Trophoblast cell (in vitro differentiated cells and primary cell): Measurements from ENCODE around the gene PMEPA1.

ENCODE experiments used
- DNase-seq, 2 donors: peaks; one replicate each; pipeline ENCODE4 v3.0.0-alpha.2; 2016
- H2AFZ ChIP-seq: 2 replicates; pipeline ENCODE4 v1.6.1; 2013; ENCODE audit warnings: low read length, moderate library complexity, mild to moderate bottlenecking; ENCODE audit not compliant: insufficient read depth, poor library complexity
- H2AK5ac ChIP-seq: 2 replicates; pipeline ENCODE4 v1.6.1; 2013; ENCODE audit warnings: mild to moderate bottlenecking, low read length
- H2BK120ac ChIP-seq: 2 replicates; pipeline ENCODE4 v1.6.1; 2013; ENCODE audit warnings: low read length, mild to moderate bottlenecking, moderate library complexity; ENCODE audit not compliant: insufficient read depth, poor library complexity
- H2BK12ac ChIP-seq: 2 replicates; pipeline ENCODE4 v1.6.1; 2013; ENCODE audit warnings: mild to moderate bottlenecking, low read length, moderate library complexity
- H2BK5ac ChIP-seq: 2 replicates; pipeline ENCODE4 v1.6.1; 2013; ENCODE audit warnings: low read length, low read depth, moderate library complexity, mild to moderate bottlenecking; ENCODE audit not compliant: poor library complexity
- H3K14ac ChIP-seq: 2 replicates; pipeline ENCODE4 v1.6.1; 2013; ENCODE audit warnings: mild to moderate bottlenecking, low read length
- H3K18ac ChIP-seq: 2 replicates; pipeline ENCODE4 v1.6.1; 2013; ENCODE audit warnings: mild to moderate bottlenecking, low read length
- H3K23ac ChIP-seq: 2 replicates; pipeline ENCODE4 v1.6.1; 2013; ENCODE audit warnings: low read length
- H3K27ac ChIP-seq: 2 replicates; pipeline ENCODE4 v1.5.1; 2013; ENCODE audit warnings: low read depth, mild to moderate bottlenecking, inconsistent platforms, low read length, moderate library complexity
- H3K27me3 ChIP-seq: 2 replicates; pipeline ENCODE4 v1.6.1; 2013; ENCODE audit warnings: inconsistent platforms, mild to moderate bottlenecking, low read length, moderate library complexity; ENCODE audit not compliant: insufficient read depth
- H3K36me3 ChIP-seq, 2 experiments: 1 replicate in 1 of 2; 2 replicates in 1 of 2; pipeline ENCODE4 v1.6.1; 2013; ENCODE audit warnings: low read length in 2 of 2, mild to moderate bottlenecking in 2 of 2, moderate library complexity in 1 of 2; ENCODE audit not compliant: insufficient read depth in 2 of 2, control insufficient read depth in 1 of 2
- H3K4ac ChIP-seq: 2 replicates; pipeline ENCODE4 v1.6.1; 2013; ENCODE audit warnings: low read depth, mild to moderate bottlenecking, low read length, moderate library complexity
- H3K4me1 ChIP-seq, 2 experiments: 1 replicate in 1 of 2; 2 replicates in 1 of 2; pipeline ENCODE4 v1.6.1; 2013; ENCODE audit warnings: low read length in 2 of 2, mild to moderate bottlenecking in 2 of 2, moderate library complexity in 1 of 2; ENCODE audit not compliant: insufficient read depth in 2 of 2, control insufficient read depth in 1 of 2
- H3K4me2 ChIP-seq: 2 replicates; pipeline ENCODE4 v1.6.1; 2013; ENCODE audit warnings: inconsistent platforms, mild to moderate bottlenecking, low read length, moderate library complexity
- H3K4me3 ChIP-seq: 2 replicates; pipeline ENCODE4 v1.5.1; 2013; ENCODE audit warnings: mild to moderate bottlenecking, low read depth, low read length, inconsistent platforms
- H3K79me1 ChIP-seq: one replicate; pipeline ENCODE4 v1.6.1; 2013; ENCODE audit warnings: low read length
- H3K79me2 ChIP-seq: 2 replicates; pipeline ENCODE4 v1.6.1; 2013; ENCODE audit warnings: low read length, mild to moderate bottlenecking; ENCODE audit not compliant: control insufficient read depth, insufficient read depth, poor library complexity
- H3K9ac ChIP-seq: 2 replicates; pipeline ENCODE4 v1.6.1; 2013; ENCODE audit warnings: mild to moderate bottlenecking, low read length
- H3K9me3 ChIP-seq: 2 replicates; pipeline ENCODE4 v1.6.1; 2013; ENCODE audit warnings: low read depth, mild to moderate bottlenecking, control low read depth, inconsistent platforms, low read length; ENCODE audit not compliant: insufficient read depth
- H4K12ac ChIP-seq: 2 replicates; pipeline ENCODE4 v1.6.1; 2013; ENCODE audit warnings: low read depth, mild to moderate bottlenecking, low read length, moderate library complexity
- H4K8ac ChIP-seq: 2 replicates; pipeline ENCODE4 v1.6.1; 2013; ENCODE audit warnings: low read depth, mild to moderate bottlenecking, low read length, moderate library complexity
- H4K91ac ChIP-seq: one replicate; pipeline ENCODE4 v1.6.1; 2013; ENCODE audit warnings: low read depth, mild to moderate bottlenecking, low read length, moderate library complexity
- WGBS: extraction: QIAGEN DNeasy Blood & Tissue Kit; methylation state at CpG from one replicate; pipeline ENCODE4 v1.1.7; 2013; ENCODE audit warnings: missing lambda C conversion rate; ENCODE audit not compliant: insufficient read length, insufficient coverage; ENCODE audit errors: extremely low coverage; 5-methylcytosine and 5-hydroxymethylcytosine counted together

The PMEPA1 gene

DNA sequence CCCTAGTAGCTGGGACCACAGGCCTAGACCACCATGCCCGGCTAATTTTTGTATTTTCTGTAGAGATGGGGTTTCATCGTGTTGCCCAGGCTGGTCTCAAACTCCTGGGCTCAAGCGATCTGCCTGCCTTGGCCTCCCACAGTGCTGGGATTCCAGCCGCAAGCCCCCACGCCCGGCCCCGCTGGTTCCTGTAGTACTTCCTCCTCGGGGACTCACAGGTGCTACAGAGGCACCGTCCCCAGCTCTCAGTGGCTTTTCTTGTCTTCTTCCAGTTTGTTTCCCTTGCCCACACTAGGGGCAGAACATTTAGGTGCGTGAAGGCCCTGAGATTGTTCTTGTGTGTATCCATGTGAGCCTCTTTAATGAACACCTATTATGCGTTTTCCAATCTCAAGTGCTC, 88.8 kb downstream of the PMEPA1 start:
- H3K27me3 ChIP-seq = no peaks in the 10 kb centered on the region
- no peaks in the 10 kb centered on the region for H3K36me3 ChIP-seq
- H3K9me3 ChIP-seq = peaks cover 3% of the 10 kb centered on the region
- DNase-seq = no peak
- H3K18ac ChIP-seq = no peak overlapping the region
- H2BK5ac ChIP-seq = no peak overlapping the region
- no peak overlapping the region for H3K4me3 ChIP-seq
- H2AFZ ChIP-seq = no peak overlapping the region
- H3K4me2 ChIP-seq = no peak overlapping the region
- H2BK12ac ChIP-seq = no peak overlapping the region
- no peak overlapping the region for H3K9ac ChIP-seq
- no peaks in the 10 kb centered on the region for H3K79me1 ChIP-seq
- H2BK120ac ChIP-seq = no peak overlapping the region
- H4K91ac ChIP-seq = no peak overlapping the region
- H3K14ac ChIP-seq = no peak overlapping the region
- H3K23ac ChIP-seq = no peak overlapping the region
- H3K27ac ChIP-seq = no peak overlapping the region
- H4K12ac ChIP-seq = no peak overlapping the region
- H2AK5ac ChIP-seq = no peak overlapping the region
- H3K4me1 ChIP-seq = peaks cover 5 to 8% of the 10 kb centered on the region in 2 experiments
- no CpG with 5 or more reads among the region's 11 CpGs for WGBS
- H3K4ac ChIP-seq = no peak overlapping the region
- no peaks in the 10 kb centered on the region for H3K79me2 ChIP-seq
- H4K8ac ChIP-seq = no peak overlapping the region

- H4K8ac ChIP-seq = no peak within 1 kb of the TSS
- H2BK5ac ChIP-seq = no peak within 1 kb of the TSS
- no peak within 1 kb of the TSS for H2BK12ac ChIP-seq
- no peak within 1 kb of the TSS for H4K12ac ChIP-seq
- no peaks in the 10 kb centered on the region for H3K79me2 ChIP-seq
- H3K18ac ChIP-seq = no peak within 1 kb of the TSS
- H3K4me1 ChIP-seq = peaks cover 5 to 8% of the 10 kb centered on the region in 2 experiments
- H3K14ac ChIP-seq = no peak within 1 kb of the TSS
- H3K27me3 ChIP-seq = no peaks in the 10 kb centered on the region
- no peak within 1 kb of the TSS for H3K4me3 ChIP-seq
- H2AK5ac ChIP-seq = no peak within 1 kb of the TSS
- H2AFZ ChIP-seq = no peak within 1 kb of the TSS
- no peak within 1 kb of the TSS for H3K9ac ChIP-seq
- no peak within 1 kb of the TSS for H3K4me2 ChIP-seq
- no peaks in the 10 kb centered on the region for H3K79me1 ChIP-seq
- WGBS = no CpG with 5 or more reads among the region's 18 CpGs
- no peak within 1 kb of the TSS for H2BK120ac ChIP-seq
- H3K27ac ChIP-seq = no peak within 1 kb of the TSS
- H3K36me3 ChIP-seq = no peaks in the 10 kb centered on the region
- no peaks in the 10 kb centered on the region for H3K9me3 ChIP-seq
- H3K23ac ChIP-seq = no peak within 1 kb of the TSS
- no peak for DNase-seq
- no peak within 1 kb of the TSS for H4K91ac ChIP-seq
- H3K4ac ChIP-seq = no peak within 1 kb of the TSS
These were observed 89.4 kb downstream of the PMEPA1 start, which contains the start of gene ZBP1 for GRCh38 chr20:57620274-57620990. ZBP1 (minus strand) TSS chr20:57620426; CDS start chr20:57620295, 131 bp downstream.

DNA sequence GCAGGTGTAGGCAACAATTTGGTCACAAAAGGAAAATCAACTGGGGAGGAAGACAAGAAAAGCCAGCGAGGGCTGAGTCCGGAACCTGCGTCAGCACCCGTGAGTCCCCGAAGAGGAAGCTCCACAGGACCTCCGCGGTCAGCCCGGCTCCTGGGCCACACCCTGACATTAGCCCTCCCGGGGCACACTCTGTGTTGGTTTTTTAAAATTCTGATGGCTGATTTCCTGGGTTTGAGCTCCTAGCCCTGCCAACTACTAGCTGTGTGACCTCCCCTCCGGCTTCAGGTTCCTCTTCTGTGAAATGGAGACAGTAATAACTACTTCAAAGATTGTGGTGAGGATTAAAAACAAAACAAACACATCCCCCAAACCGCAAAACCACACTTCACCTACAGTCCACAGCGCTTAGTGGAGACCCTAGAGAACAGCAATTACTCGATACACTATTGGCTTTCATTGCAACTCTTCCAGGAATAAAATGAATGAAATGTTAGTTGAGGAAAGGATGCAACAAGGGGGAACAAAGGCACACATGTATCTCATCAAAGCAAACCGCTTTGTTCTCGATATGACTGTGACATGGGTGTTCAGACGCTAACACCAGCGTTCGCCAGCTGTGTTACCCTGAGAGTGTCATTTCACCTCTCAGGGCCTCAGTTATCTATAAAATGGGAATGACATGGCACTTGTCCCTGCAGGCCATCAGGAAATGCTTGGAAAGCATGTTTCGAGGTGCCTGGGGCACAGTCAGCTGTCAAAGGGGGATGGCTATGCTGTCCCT, 90.6 kb downstream of the PMEPA1 start:
- H2BK12ac ChIP-seq = no peak overlapping the region
- WGBS = no CpG with 5 or more reads among the region's 19 CpGs
- H2BK120ac ChIP-seq = no peak overlapping the region
- no peak overlapping the region for H2AFZ ChIP-seq
- peaks cover 2 to 8% of the 10 kb centered on the region in 2 experiments for H3K4me1 ChIP-seq
- no peak overlapping the region for H2BK5ac ChIP-seq
- no peak overlapping the region for H3K4me3 ChIP-seq
- no peak overlapping the region for H3K27ac ChIP-seq
- no peaks in the 10 kb centered on the region for H3K79me1 ChIP-seq
- no peak overlapping the region for H3K14ac ChIP-seq
- no peak overlapping the region for H4K8ac ChIP-seq
- H3K79me2 ChIP-seq = no peaks in the 10 kb centered on the region
- H4K91ac ChIP-seq = no peak overlapping the region
- H4K12ac ChIP-seq = no peak overlapping the region
- no peak overlapping the region for H2AK5ac ChIP-seq
- H3K36me3 ChIP-seq = no peaks in the 10 kb centered on the region
- no peak overlapping the region for H3K23ac ChIP-seq
- H3K18ac ChIP-seq = no peak overlapping the region
- H3K9ac ChIP-seq = no peak overlapping the region
- H3K4me2 ChIP-seq = no peak overlapping the region
- H3K9me3 ChIP-seq = no peaks in the 10 kb centered on the region
- H3K27me3 ChIP-seq = no peaks in the 10 kb centered on the region
- no peak overlapping the region for H3K4ac ChIP-seq
- DNase-seq = no peak

DNA sequence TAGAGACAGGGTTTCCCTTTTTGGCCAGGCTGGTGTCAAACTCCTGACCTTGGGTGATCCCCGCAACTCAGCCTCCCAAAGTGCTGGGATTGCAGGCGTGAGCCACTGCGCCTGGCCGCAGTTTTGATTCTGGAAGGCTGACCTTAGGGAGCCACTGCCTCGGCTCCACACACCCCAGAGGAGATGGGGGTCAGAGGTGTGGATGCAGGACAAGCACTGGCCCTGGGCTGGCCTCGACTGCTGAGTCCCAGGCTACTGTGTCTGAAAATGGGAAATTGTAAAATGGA, 91.1 kb downstream of the PMEPA1 start:
- Histone ChIP-seq H3K79me2 (no peaks in the 10 kb centered on the region), H3K27me3 (no peaks in the 10 kb centered on the region), H3K4me3 (no peak overlapping the region), H2AFZ (no peak overlapping the region), H3K9ac (no peak overlapping the region), H2BK12ac (no peak overlapping the region), H2BK120ac (no peak overlapping the region), H3K79me1 (no peaks in the 10 kb centered on the region), H3K18ac (no peak overlapping the region), H3K4ac (no peak overlapping the region), H3K36me3 (no peaks in the 10 kb centered on the region), H3K4me2 (no peak overlapping the region), H3K9me3 (no peaks in the 10 kb centered on the region), H4K12ac (no peak overlapping the region), H3K23ac (no peak overlapping the region), H4K8ac (no peak overlapping the region), H3K4me1 (peaks cover 2 to 8% of the 10 kb centered on the region in 2 experiments), H2BK5ac (no peak overlapping the region), H4K91ac (no peak overlapping the region), H2AK5ac (no peak overlapping the region), H3K14ac (no peak overlapping the region), H3K27ac (no peak overlapping the region)
- no CpG with 5 or more reads among the region's 6 CpGs for WGBS
- no peak for DNase-seq
